Measurements from ENCODE around the gene DDX42.

GRCh38 chr17:63827002-63827800, 53.2 kb downstream of the DDX42 start, which contains the start of the genes FTSJ3 and PSMC5:
- TF ChIP-seq CTCF (IDR thresholded peaks at IDR 0.05) (no peak), ZNF138 (CRISPR knock-in tag; conservative IDR thresholded peaks at IDR 0.05) (no peak), ZNF512 (CRISPR knock-in tag; IDR thresholded peaks at IDR 0.05; ENCODE audit: borderline replicate concordance) (no peak), MAX (CRISPR knock-in tag; IDR thresholded peaks at IDR 0.05) (peak; percentile 81), TCF7 (CRISPR knock-in tag; IDR thresholded peaks at IDR 0.05; ENCODE audit: low read depth) (no peak), IRF2 (CRISPR knock-in tag; IDR thresholded peaks at IDR 0.05; ENCODE audit: borderline replicate concordance, low read depth) (no peak)

Measured in WTC11 (cell line).